GM23338 (cell line): Measurements from ENCODE around the gene SORCS2. TPM values are rescaled to one million over a fixed set of nuclear protein-coding genes. Genes with fewer than 3 reads are reported as not detected.

Source experiments
- ATAC-seq: fragments of 200-7000 bp; cut with Tn5 transposase; 3 replicates; pipeline ENCODE4 v1.9.1; 2020
- DNase-seq: peaks from one replicate; pipeline ENCODE4 v3.0.0-alpha.2; 2015; ENCODE audit warnings: low spot score
- H2AFZ ChIP-seq: fragments of 200-600 bp; sonication (generic); 2 replicates; pipeline ENCODE4 v1.8.0; 2016; ENCODE audit warnings: antibody characterized with exemption, mild to moderate bottlenecking, moderate library complexity
- H3F3A ChIP-seq: fragments of 200-600 bp; sonication (generic); replicated peaks from 2 replicates; pipeline ENCODE4 v1.8.0; 2017; ENCODE audit warnings: antibody characterized with exemption, mixed run types, low read depth
- H3K27ac ChIP-seq: fragments of 200-600 bp; sonication (generic); 2 replicates; pipeline ENCODE4 v1.6.1; 2016; ENCODE audit warnings: low read depth
- H3K27me3 ChIP-seq: fragments of 200-600 bp; sonication (generic); 2 replicates; pipeline ENCODE4 v1.8.0; 2016; ENCODE audit warnings: mild to moderate bottlenecking, mixed run types, moderate library complexity; ENCODE audit not compliant: insufficient read depth
- H3K36me3 ChIP-seq: fragments of 200-600 bp; sonication (generic); 2 replicates; pipeline ENCODE4 v1.8.0; 2016; ENCODE audit warnings: mild to moderate bottlenecking; ENCODE audit not compliant: insufficient read depth
- H3K4me1 ChIP-seq: fragments of 200-600 bp; sonication (generic); 2 replicates; pipeline ENCODE4 v1.8.0; 2016; ENCODE audit warnings: mild to moderate bottlenecking, moderate library complexity; ENCODE audit not compliant: insufficient read depth
- H3K4me2 ChIP-seq: fragments of 200-600 bp; sonication (generic); 2 replicates; pipeline ENCODE4 v1.7.1; 2017; ENCODE audit warnings: mixed run types
- H3K4me3 ChIP-seq: fragments of 200-600 bp; sonication (generic); 2 replicates; pipeline ENCODE4 v1.6.1; 2016; ENCODE audit warnings: mixed run types
- H3K79me2 ChIP-seq: fragments of 200-600 bp; sonication (generic); replicated peaks from 2 replicates; pipeline ENCODE4 v1.8.0; 2017; ENCODE audit warnings: mild to moderate bottlenecking; ENCODE audit not compliant: insufficient read depth
- H3K9me2 ChIP-seq: fragments of 200-600 bp; sonication (generic); 2 replicates; pipeline ENCODE4 v1.8.0; 2017; ENCODE audit not compliant: insufficient read depth
- H4K20me1 ChIP-seq: fragments of 200-600 bp; sonication (generic); replicated peaks from 2 replicates; pipeline ENCODE4 v1.8.0; 2017; ENCODE audit warnings: mild to moderate bottlenecking; ENCODE audit not compliant: insufficient read depth
- H3K27ac Mint-ChIP-seq: 2 replicates; pipeline ENCODE4 v1.8.0; 2020; ENCODE audit warnings: inconsistent platforms, mild to moderate bottlenecking, moderate library complexity, mixed read lengths
- H3K27me3 Mint-ChIP-seq: 3 replicates; pipeline ENCODE4 v1.8.0; 2022; ENCODE audit warnings: low read depth, mild to moderate bottlenecking, moderate library complexity, mixed read lengths, inconsistent platforms; ENCODE audit not compliant: insufficient read depth, poor library complexity
- H3K36me3 Mint-ChIP-seq: 3 replicates; pipeline ENCODE4 v1.8.0; 2021; ENCODE audit warnings: low read depth, mild to moderate bottlenecking, inconsistent platforms, moderate library complexity, mixed read lengths
- H3K4me1 Mint-ChIP-seq: 3 replicates; pipeline ENCODE4 v1.8.0; 2020; ENCODE audit warnings: mild to moderate bottlenecking, inconsistent platforms, mixed read lengths
- H3K4me3 Mint-ChIP-seq: 3 replicates; pipeline ENCODE4 v1.8.0; 2021; ENCODE audit warnings: moderate library complexity, mild to moderate bottlenecking, inconsistent platforms, mixed read lengths
- H3K9me3 Mint-ChIP-seq: 3 replicates; pipeline ENCODE4 v1.8.0; 2020; ENCODE audit warnings: moderate library complexity, mild to moderate bottlenecking, inconsistent platforms, mixed read lengths
- CREB1 ChIP-seq: fragments of 250-450 bp; sonication (Bioruptor Pico); IDR thresholded peaks from 2 replicates; pipeline ENCODE4 v1.5.0; 2020; ENCODE audit warnings: low read depth, mild to moderate bottlenecking, moderate library complexity
- CTCF ChIP-seq, 2 experiments: fragments of 200-600 bp in 1 of 2; sonication (generic) in 1 of 2; conservative IDR thresholded peaks; 2 replicates each; pipeline versions ENCODE4 v1.5.1 to v1.6.1; 2016 to 2017; ENCODE audit warnings: antibody characterized with exemption in 2 of 2, low read depth in 2 of 2, mild to moderate bottlenecking in 2 of 2, moderate library complexity in 1 of 2
- ETS1 ChIP-seq: IDR thresholded peaks from 2 replicates; pipeline ENCODE4 v1.6.1; 2016; ENCODE audit warnings: antibody characterized with exemption
- EZH2 ChIP-seq: fragments of 200-600 bp; sonication (generic); IDR thresholded peaks from one replicate; pipeline ENCODE4 v1.8.0; 2017; ENCODE audit warnings: antibody characterized with exemption, mild to moderate bottlenecking, low read depth; ENCODE audit not compliant: unreplicated experiment
- EZH2phosphoT487 ChIP-seq: fragments of 200-600 bp; sonication (generic); IDR thresholded peaks from one replicate; pipeline ENCODE4 v1.8.1; 2018; ENCODE audit warnings: antibody characterized with exemption; ENCODE audit not compliant: unreplicated experiment
- JUNB ChIP-seq: IDR thresholded peaks from one replicate; pipeline ENCODE4 v1.6.1; 2016; ENCODE audit warnings: antibody characterized with exemption; ENCODE audit not compliant: unreplicated experiment
- NANOG ChIP-seq: IDR thresholded peaks from 2 replicates; pipeline ENCODE4 v1.6.1; 2016; ENCODE audit warnings: antibody characterized with exemption, borderline replicate concordance
- POLR2AphosphoS5 ChIP-seq: IDR thresholded peaks from 2 replicates; pipeline ENCODE4 v1.6.1; 2016; ENCODE audit warnings: antibody characterized with exemption, low read depth
- STAT1 ChIP-seq: IDR thresholded peaks from one replicate; pipeline ENCODE4 v1.6.1; 2016; ENCODE audit warnings: antibody characterized with exemption; ENCODE audit not compliant: unreplicated experiment
- ZNF114 ChIP-seq: fragments of 250-450 bp; sonication (Bioruptor Pico); IDR thresholded peaks from 2 replicates; pipeline ENCODE4 v1.5.0; 2020; ENCODE audit warnings: mild to moderate bottlenecking, moderate library complexity
- ZNF331 ChIP-seq: fragments of 250-450 bp; sonication (Bioruptor Pico); IDR thresholded peaks from 2 replicates; pipeline ENCODE4 v1.5.0; 2020; ENCODE audit warnings: low read depth, mild to moderate bottlenecking, moderate library complexity
- ZNF462 ChIP-seq: fragments of 250-450 bp; sonication (Bioruptor Pico); IDR thresholded peaks from 2 replicates; pipeline ENCODE4 v1.5.0; 2020; ENCODE audit warnings: mild to moderate bottlenecking, moderate library complexity
- polyA plus RNA-seq: library from polyadenylated mRNA; unstranded; fragments of >200 nt; fragmentation: Nextera tagmentation; extraction: Ambion mirVana; gene quantifications from 2 replicates; pipeline ENCODE4 v1.2.1, GENCODE V29; 2016
- total RNA-seq: library from RNA; depleted of rRNA; stranded (reverse); fragments of >200 nt; shearing (Covaris generic); gene quantifications from 2 replicates; pipeline ENCODE4 v1.2.3, GENCODE V29; 2014
- TF ChIP-seq, protein P1 (sequence below): IDR thresholded peaks from one replicate; pipeline ENCODE4 v1.6.1; 2018; ENCODE audit warnings: antibody characterized with exemption; ENCODE audit not compliant: unreplicated experiment

Gene SORCS2
- total and polyA plus RNA-seq, 2 experiments from 2014 or later: 0.47 to 2.4 TPM

DNA sequence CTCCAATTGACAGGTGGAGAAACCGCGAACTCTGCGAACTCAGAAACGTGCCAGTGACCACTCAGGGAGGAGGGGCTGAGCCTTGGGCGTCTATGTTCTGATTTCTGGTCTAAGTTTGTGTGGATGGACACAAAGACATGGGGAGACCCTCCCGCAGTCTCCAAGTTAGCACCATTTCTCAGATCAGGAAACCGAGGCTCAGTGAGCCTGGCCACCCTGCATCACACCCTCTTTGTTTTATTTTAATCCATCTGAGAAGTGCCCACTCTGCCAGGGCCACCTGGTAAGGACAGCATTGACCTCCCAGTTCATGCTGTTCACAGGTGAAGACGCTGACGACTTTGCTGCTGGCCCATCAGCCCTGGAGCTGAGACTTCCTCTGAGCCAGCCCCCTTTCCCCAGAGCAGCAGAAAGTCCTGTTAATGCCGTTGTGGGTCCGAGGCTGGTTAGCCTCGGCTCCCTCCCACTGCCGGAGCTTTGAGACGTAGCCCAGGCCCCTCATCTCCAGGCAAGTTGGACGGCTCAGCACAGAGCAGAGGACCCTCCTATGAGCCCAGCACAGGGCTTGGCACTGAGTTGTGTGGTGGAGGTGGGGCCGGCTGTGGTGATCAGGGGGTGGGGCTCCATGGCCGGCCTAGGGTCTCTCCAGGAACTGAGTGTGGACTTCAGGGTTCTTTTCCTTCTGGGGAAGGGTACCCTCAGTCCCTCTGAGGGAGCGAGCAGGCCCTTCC is 198.7 kb downstream of the SORCS2 start:
- Mint-ChIP-seq H3K27ac (no peak overlapping the region), H3K27me3 (peaks cover 10% of the 10 kb centered on the region), H3K4me3 (no peak overlapping the region), H3K9me3 (no peaks in the 10 kb centered on the region), H3K4me1 (peaks cover 3% of the 10 kb centered on the region; the same call in 2 of the 3 replicates), H3K36me3 (no peaks in the 10 kb centered on the region)
- Histone ChIP-seq H2AFZ (no peak overlapping the region), H3K79me2 (no peaks in the 10 kb centered on the region), H3K4me3 (no peak overlapping the region), H3K9me2 (no peaks in the 10 kb centered on the region), H3F3A (no peaks in the 10 kb centered on the region), H4K20me1 (no peaks in the 10 kb centered on the region), H3K36me3 (no peaks in the 10 kb centered on the region), H3K4me2 (no peak overlapping the region), H3K27ac (no peak overlapping the region), H3K27me3 (no peaks in the 10 kb centered on the region), H3K4me1 (no peaks in the 10 kb centered on the region)
- DNase-seq (no peak), ATAC-seq (no peak)
- TF ChIP-seq ZNF331 (no peak), ZNF114 (CRISPR knock-in tag) (no peak), ZNF462 (no peak), CTCF (conservative IDR thresholded peaks at IDR 0.05; ENCODE audit: low read depth in 2 of 2) (no peak), ETS1 (no peak), POLR2AphosphoS5 (no peak), EZH2phosphoT487 (no peak), NANOG (no peak), JUNB (no peak), CREB1 (no peak), EZH2 (no peak), STAT1 (no peak)
- TF ChIP-seq, protein P1, sequence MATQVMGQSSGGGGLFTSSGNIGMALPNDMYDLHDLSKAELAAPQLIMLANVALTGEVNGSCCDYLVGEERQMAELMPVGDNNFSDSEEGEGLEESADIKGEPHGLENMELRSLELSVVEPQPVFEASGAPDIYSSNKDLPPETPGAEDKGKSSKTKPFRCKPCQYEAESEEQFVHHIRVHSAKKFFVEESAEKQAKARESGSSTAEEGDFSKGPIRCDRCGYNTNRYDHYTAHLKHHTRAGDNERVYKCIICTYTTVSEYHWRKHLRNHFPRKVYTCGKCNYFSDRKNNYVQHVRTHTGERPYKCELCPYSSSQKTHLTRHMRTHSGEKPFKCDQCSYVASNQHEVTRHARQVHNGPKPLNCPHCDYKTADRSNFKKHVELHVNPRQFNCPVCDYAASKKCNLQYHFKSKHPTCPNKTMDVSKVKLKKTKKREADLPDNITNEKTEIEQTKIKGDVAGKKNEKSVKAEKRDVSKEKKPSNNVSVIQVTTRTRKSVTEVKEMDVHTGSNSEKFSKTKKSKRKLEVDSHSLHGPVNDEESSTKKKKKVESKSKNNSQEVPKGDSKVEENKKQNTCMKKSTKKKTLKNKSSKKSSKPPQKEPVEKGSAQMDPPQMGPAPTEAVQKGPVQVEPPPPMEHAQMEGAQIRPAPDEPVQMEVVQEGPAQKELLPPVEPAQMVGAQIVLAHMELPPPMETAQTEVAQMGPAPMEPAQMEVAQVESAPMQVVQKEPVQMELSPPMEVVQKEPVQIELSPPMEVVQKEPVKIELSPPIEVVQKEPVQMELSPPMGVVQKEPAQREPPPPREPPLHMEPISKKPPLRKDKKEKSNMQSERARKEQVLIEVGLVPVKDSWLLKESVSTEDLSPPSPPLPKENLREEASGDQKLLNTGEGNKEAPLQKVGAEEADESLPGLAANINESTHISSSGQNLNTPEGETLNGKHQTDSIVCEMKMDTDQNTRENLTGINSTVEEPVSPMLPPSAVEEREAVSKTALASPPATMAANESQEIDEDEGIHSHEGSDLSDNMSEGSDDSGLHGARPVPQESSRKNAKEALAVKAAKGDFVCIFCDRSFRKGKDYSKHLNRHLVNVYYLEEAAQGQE: no peak
